ENCODE data around the gene TSPAN10. TPM values are rescaled to one million over a fixed set of nuclear protein-coding genes. Genes with fewer than 3 reads are reported as not detected.
A peak's percentile ranks its signal among the peaks of the same experiment; 100 is the strongest.

Gene TSPAN10
- polyA plus RNA-seq, 1 experiment: 0.92 TPM

GRCh38 chr17:81681672-81682071 lies 44.7 kb downstream of the TSPAN10 start:
- Histone ChIP-seq H3K9me3 (ENCODE audit: control insufficient read depth, insufficient read depth, low read length) (no peaks in the 10 kb centered on the region; the same call in 1 of the 2 replicates), H3K27ac (ENCODE audit: low read depth, low read length) (no peak overlapping the region), H3K27me3 (ENCODE audit: control insufficient read depth, insufficient read depth, low read length) (no peaks in the 10 kb centered on the region), H3K4me3 (ENCODE audit: low read depth, low read length) (no peak overlapping the region)
- CTCF ChIA-PET: no interaction called here
- no peak for TF ChIP-seq CTCF (IDR thresholded peaks at IDR 0.05; ENCODE audit: low read depth, low read length)
- POLR2A ChIA-PET: no interaction called here
- DNase-seq (ENCODE audit: low read depth, low spot score): no peak

GRCh38 chr17:81682565-81683207 lies 45.7 kb downstream of the TSPAN10 start:
- H3K9me3 ChIP-seq (ENCODE audit: control insufficient read depth, insufficient read depth, low read length): no peaks in the 10 kb centered on the region; the same call in 1 of the 2 replicates
- no peaks in the 10 kb centered on the region for H3K27me3 ChIP-seq (ENCODE audit: control insufficient read depth, insufficient read depth, low read length)
- TF ChIP-seq CTCF (IDR thresholded peaks at IDR 0.05; ENCODE audit: low read depth, low read length): no peak
- no peak for DNase-seq (ENCODE audit: low read depth, low spot score)
- peak overlapping the region; percentile 65 for H3K27ac ChIP-seq (ENCODE audit: low read depth, low read length)
- CTCF ChIA-PET: interaction anchor here (1.2 kb wide), 1 partner anchor 82 kb away, joined by 3 read pairs; no protein-coding TSS in a partner anchor
- peak overlapping the region; percentile 92 for H3K4me3 ChIP-seq (ENCODE audit: low read depth, low read length)
- POLR2A ChIA-PET: interaction anchor here (0.6 to 3.4 kb wide), 5 partner anchors 17 to 678 kb away, joined by 3 to 35 read pairs (median 7); partner anchors contain the start of genes CCDC137, MRPL12, NPLOC4 and OXLD1

- DNase-seq (ENCODE audit: low read depth, low spot score): no peak
- ChIA-PET POLR2A (interaction anchor here (0.6 to 3.4 kb wide), 12 partner anchors 9 to 678 kb away, joined by 3 to 35 read pairs (median 3); partner anchors contain the start of genes CCDC137, MRPL12, NPLOC4 and OXLD1), CTCF (interaction anchor here (1.2 kb wide), 1 partner anchor 82 kb away, joined by 3 read pairs; no protein-coding TSS in a partner anchor)
- no peak for TF ChIP-seq CTCF (IDR thresholded peaks at IDR 0.05; ENCODE audit: low read depth, low read length)
- no peaks in the 10 kb centered on the region; the same call in 1 of the 2 replicates for H3K9me3 ChIP-seq (ENCODE audit: control insufficient read depth, insufficient read depth, low read length)
- H3K4me3 ChIP-seq (ENCODE audit: low read depth, low read length): peak overlapping the region; percentile 92
- H3K27ac ChIP-seq (ENCODE audit: low read depth, low read length): peak overlapping the region; percentile 65
- H3K27me3 ChIP-seq (ENCODE audit: control insufficient read depth, insufficient read depth, low read length): no peaks in the 10 kb centered on the region
Measured at GRCh38 chr17:81683208-81683583, 46.2 kb downstream of the TSPAN10 start.

GRCh38 chr17:81683584-81684441 lies 46.8 kb downstream of the TSPAN10 start, which contains the start of the genes ARL16 and HGS:
TSS of gene ARL16 (minus strand) at chr17:81683797. CDS start at chr17:81683753, 44 bp downstream.
TSS of gene HGS (plus strand) at chr17:81684011. CDS start at chr17:81684067, 56 bp downstream.
- Histone ChIP-seq H3K27me3 (ENCODE audit: control insufficient read depth, insufficient read depth, low read length) (no peaks in the 10 kb centered on the region), H3K27ac (ENCODE audit: low read depth, low read length) (peak within 1 kb of the TSS; percentile 94), H3K4me3 (ENCODE audit: low read depth, low read length) (peak within 1 kb of the TSS; percentile 92), H3K9me3 (ENCODE audit: control insufficient read depth, insufficient read depth, low read length) (no peaks in the 10 kb centered on the region; the same call in 1 of the 2 replicates)
- ChIA-PET CTCF (interaction anchor here (0.6 to 1.2 kb wide), 2 partner anchors 83 to 599 kb away, joined by 3 read pairs; no protein-coding TSS in a partner anchor), POLR2A (interaction anchor here (0.6 to 3.4 kb wide), 15 partner anchors 8 to 679 kb away, joined by 3 to 35 read pairs (median 3); partner anchors contain the start of genes ACTG1, CCDC137, MRPL12 and NPLOC4)
- no peak for TF ChIP-seq CTCF (IDR thresholded peaks at IDR 0.05; ENCODE audit: low read depth, low read length)
- DNase-seq (ENCODE audit: low read depth, low spot score): peak; percentile 99

Measured in AG04450 (cell line).